ENCODE results near the gene CACNB1. TPM values are rescaled to one million over a fixed set of nuclear protein-coding genes. Genes with fewer than 3 reads are reported as not detected.

The CACNB1 gene
- total RNA-seq, 3 donors from 2014 or later (not counting 1 experiment from before 2014, with no cell fraction given) = 23.7 to 28.5 (median 28.1) TPM

GRCh38 chr17:39192901-39193300, 4.6 kb downstream of the CACNB1 start:
- Mint-ChIP-seq H3K4me1 (peaks cover 7 to 40% of the 10 kb centered on the region in 2 donors), H3K27ac (no peak overlapping the region), H3K4me3 (no peak overlapping the region), H3K36me3 (no peaks in the 10 kb centered on the region), H3K27me3 (ENCODE audit: low read depth in 2 of 2) (no peaks in the 10 kb centered on the region), H3K9me3 (no peaks in the 10 kb centered on the region)
- peaks cover 12% of the 10 kb centered on the region for H3K36me3 ChIP-seq (ENCODE audit: control insufficient read depth, insufficient read depth, low read length)
- DNase-seq = no peak
- intact Hi-C loops (cut with micrococcal nuclease) = no loop called here
- no peaks in the 10 kb centered on the region for H3K9me3 ChIP-seq (ENCODE audit: control insufficient read depth, insufficient read depth, low read length)
- no peak overlapping the region for H3K27ac ChIP-seq (ENCODE audit: low read length)
- WGBS (ENCODE audit: insufficient coverage) = 96% methylated on average over 16 of the region's 16 CpGs
- TF ChIP-seq, protein P1, sequence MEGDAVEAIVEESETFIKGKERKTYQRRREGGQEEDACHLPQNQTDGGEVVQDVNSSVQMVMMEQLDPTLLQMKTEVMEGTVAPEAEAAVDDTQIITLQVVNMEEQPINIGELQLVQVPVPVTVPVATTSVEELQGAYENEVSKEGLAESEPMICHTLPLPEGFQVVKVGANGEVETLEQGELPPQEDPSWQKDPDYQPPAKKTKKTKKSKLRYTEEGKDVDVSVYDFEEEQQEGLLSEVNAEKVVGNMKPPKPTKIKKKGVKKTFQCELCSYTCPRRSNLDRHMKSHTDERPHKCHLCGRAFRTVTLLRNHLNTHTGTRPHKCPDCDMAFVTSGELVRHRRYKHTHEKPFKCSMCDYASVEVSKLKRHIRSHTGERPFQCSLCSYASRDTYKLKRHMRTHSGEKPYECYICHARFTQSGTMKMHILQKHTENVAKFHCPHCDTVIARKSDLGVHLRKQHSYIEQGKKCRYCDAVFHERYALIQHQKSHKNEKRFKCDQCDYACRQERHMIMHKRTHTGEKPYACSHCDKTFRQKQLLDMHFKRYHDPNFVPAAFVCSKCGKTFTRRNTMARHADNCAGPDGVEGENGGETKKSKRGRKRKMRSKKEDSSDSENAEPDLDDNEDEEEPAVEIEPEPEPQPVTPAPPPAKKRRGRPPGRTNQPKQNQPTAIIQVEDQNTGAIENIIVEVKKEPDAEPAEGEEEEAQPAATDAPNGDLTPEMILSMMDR (IDR thresholded peaks at IDR 0.05) = no peak
- peaks cover 29% of the 10 kb centered on the region for H3K4me1 ChIP-seq (ENCODE audit: control insufficient read depth, insufficient read depth, low read length)
- no peak overlapping the region for H3K4me3 ChIP-seq (ENCODE audit: low read length)
- no peak for ATAC-seq
- H3K27me3 ChIP-seq (ENCODE audit: control insufficient read depth, insufficient read depth, low read length) = no peaks in the 10 kb centered on the region

DNA sequence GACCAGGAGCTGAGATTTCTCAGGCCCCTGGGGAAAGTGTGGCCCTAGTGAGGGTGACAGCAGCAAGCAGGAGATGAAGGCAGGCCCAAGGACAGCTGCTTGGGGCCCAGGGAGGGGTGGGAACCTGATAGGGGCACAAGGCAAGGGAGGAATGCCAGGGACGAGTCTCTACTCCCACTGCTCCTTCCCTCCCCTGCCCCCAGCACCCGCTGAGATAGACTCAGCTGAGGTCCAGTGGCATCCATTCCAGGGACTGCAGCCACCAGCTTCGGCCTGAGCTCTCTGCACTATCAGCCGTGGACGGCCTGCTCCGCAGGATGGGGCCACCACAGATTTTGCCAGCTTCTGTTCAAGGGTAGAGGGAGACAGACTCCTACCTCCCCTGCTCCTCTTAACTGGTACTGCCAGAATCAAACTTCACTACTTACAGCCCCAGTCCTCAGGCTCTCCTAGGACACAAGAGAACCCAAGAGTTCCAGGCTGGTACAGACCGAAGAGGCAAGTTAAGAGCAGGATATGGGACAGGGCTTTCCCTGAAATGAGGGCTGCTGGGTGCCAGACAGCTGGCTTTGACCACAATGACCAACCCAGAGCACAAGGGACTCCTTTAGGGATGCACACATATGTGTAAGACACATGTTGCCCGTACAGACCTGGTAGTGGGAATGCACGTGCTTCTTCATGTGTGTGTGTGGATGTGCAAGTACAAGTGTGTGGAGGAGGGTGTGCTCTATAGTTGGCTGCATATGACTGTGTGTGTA, 5.5 kb downstream of the CACNB1 start:
- Mint-ChIP-seq H3K4me3 (no peak overlapping the region), H3K4me1 (peaks cover 6 to 35% of the 10 kb centered on the region in 2 donors), H3K27me3 (ENCODE audit: low read depth in 2 of 2) (no peaks in the 10 kb centered on the region), H3K27ac (peak overlapping the region in 1 of 2 donors; percentile 56), H3K9me3 (no peaks in the 10 kb centered on the region), H3K36me3 (no peaks in the 10 kb centered on the region)
- H3K4me1 ChIP-seq (ENCODE audit: control insufficient read depth, insufficient read depth, low read length) = peaks cover 22% of the 10 kb centered on the region
- TF ChIP-seq, protein P1 (IDR thresholded peaks at IDR 0.05) = no peak
- H3K36me3 ChIP-seq (ENCODE audit: control insufficient read depth, insufficient read depth, low read length) = peaks cover 19% of the 10 kb centered on the region
- no peak for ATAC-seq
- no peaks in the 10 kb centered on the region for H3K9me3 ChIP-seq (ENCODE audit: control insufficient read depth, insufficient read depth, low read length)
- H3K4me3 ChIP-seq (ENCODE audit: low read length) = no peak overlapping the region
- no peak for DNase-seq
- intact Hi-C loops (cut with micrococcal nuclease) = no loop called here
- H3K27ac ChIP-seq (ENCODE audit: low read length) = no peak overlapping the region
- H3K27me3 ChIP-seq (ENCODE audit: control insufficient read depth, insufficient read depth, low read length) = no peaks in the 10 kb centered on the region
- WGBS (ENCODE audit: insufficient coverage) = 95% methylated on average over 9 of the region's 9 CpGs

DNA sequence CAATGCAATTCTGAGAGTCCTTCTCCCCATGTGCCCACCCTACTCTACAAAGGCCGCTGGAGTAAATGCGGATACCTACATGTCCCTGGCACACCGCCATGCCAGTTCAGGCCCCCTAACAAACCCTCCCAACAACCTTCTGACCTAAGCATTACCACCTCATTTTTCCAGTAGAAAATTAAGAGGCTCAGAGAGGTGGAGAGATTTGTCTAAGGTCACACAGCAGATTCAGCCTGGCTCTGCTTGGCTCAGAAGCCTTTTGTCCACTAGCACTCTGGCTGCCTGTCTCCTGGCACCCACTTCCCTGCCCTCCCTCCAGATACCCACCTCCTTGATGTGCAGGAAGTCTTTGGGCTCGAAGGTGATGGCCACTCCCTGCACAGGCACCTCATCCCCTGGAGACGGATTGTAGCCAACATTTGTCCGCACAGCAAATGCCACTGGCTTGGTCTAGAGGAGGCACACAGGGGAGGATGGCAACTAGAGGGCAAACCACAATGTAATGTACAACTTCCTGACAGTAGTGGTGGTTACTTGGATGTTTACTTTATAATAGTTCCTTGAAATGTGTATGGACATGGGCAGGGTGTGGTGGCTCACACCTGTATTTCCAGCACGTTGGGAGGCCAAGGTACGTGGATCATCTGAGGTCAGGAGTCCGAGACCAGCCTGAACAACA, 10.2 kb downstream of the CACNB1 start:
- no peaks in the 10 kb centered on the region for H3K27me3 Mint-ChIP-seq (ENCODE audit: low read depth in 2 of 2)
- Histone ChIP-seq H3K27me3 (ENCODE audit: control insufficient read depth, insufficient read depth, low read length) (no peaks in the 10 kb centered on the region), H3K4me3 (ENCODE audit: low read length) (no peak overlapping the region), H3K27ac (ENCODE audit: low read length) (no peak overlapping the region), H3K9me3 (ENCODE audit: control insufficient read depth, insufficient read depth, low read length) (no peaks in the 10 kb centered on the region), H3K36me3 (ENCODE audit: control insufficient read depth, insufficient read depth, low read length) (peaks cover 33% of the 10 kb centered on the region), H3K4me1 (ENCODE audit: control insufficient read depth, insufficient read depth, low read length) (no peaks in the 10 kb centered on the region)
- DNase-seq (no peak), ATAC-seq (no peak)
- WGBS (ENCODE audit: insufficient coverage) = 78% methylated on average over 9 of the region's 9 CpGs
- no peaks in the 10 kb centered on the region for H3K9me3 Mint-ChIP-seq
- intact Hi-C loops (cut with micrococcal nuclease) = no loop called here
- H3K27ac Mint-ChIP-seq = no peak overlapping the region
- TF ChIP-seq, protein P1 (IDR thresholded peaks at IDR 0.05) = no peak
- H3K4me1 Mint-ChIP-seq = peaks cover 0 to 2% of the 10 kb centered on the region in 2 donors
- no peaks in the 10 kb centered on the region for H3K36me3 Mint-ChIP-seq
- no peak overlapping the region for H3K4me3 Mint-ChIP-seq
